Upper lobe of left lung (tissue), 4 donors: Measurements from ENCODE around the gene CDRT4.

Experiments used
- POLR2AphosphoS5 ChIP-seq, 2 donors: sonication (generic); formaldehyde crosslinking; IDR thresholded peaks; one replicate each; pipeline ENCODE4 v1.5.1; 2017; ENCODE audit warnings: antibody characterized with exemption in 2 of 2
- TF ChIP-seq, protein P1 (sequence below), 6 experiments: fragments of 450-650 bp in 4 of 6; fragments of 200-600 bp in 2 of 6; sonication (generic) in 2 of 6; IDR thresholded peaks; one replicate each; pipeline ENCODE4 v1.5.1; 2016 to 2019; ENCODE audit warnings: antibody characterized with exemption in 6 of 6

DNA sequence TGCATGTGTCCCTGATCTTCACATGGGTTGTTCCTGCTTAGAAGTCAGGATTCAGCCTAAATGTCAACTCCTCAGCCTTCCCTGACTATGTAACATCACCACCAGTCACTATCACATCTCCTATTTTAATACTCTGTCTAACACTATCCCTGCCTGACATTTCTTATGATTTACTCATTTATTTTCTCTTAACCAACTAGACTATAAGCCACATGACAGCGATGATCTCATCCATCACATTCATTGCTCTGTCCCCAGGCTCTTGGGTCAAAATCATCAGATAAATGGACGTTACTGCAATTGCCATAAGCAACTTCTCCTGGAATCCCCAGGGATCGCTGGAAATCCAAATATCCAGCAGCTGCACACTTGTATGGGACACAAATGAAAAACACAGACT, 15.7 kb downstream of the CDRT4 start:
- TF ChIP-seq, protein P1, sequence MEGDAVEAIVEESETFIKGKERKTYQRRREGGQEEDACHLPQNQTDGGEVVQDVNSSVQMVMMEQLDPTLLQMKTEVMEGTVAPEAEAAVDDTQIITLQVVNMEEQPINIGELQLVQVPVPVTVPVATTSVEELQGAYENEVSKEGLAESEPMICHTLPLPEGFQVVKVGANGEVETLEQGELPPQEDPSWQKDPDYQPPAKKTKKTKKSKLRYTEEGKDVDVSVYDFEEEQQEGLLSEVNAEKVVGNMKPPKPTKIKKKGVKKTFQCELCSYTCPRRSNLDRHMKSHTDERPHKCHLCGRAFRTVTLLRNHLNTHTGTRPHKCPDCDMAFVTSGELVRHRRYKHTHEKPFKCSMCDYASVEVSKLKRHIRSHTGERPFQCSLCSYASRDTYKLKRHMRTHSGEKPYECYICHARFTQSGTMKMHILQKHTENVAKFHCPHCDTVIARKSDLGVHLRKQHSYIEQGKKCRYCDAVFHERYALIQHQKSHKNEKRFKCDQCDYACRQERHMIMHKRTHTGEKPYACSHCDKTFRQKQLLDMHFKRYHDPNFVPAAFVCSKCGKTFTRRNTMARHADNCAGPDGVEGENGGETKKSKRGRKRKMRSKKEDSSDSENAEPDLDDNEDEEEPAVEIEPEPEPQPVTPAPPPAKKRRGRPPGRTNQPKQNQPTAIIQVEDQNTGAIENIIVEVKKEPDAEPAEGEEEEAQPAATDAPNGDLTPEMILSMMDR (IDR thresholded peaks at IDR 0.05) = no peak
- no peak for TF ChIP-seq POLR2AphosphoS5 (IDR thresholded peaks at IDR 0.05)
